GM13976 (cell line): Measurements from ENCODE around the gene BACH2.
A peak's percentile ranks its signal among the peaks of the same experiment; 100 is the strongest.

ENCODE experiments used
- DNase-seq: peaks from one replicate; pipeline ENCODE4 v3.0.0; 2012; ENCODE audit warnings: low spot score
- in situ Hi-C: fragments of 300-500 bp; cut with MboI; formaldehyde crosslinking; loops from one replicate; pipeline ENCODE4 v1.12.0; 2022; ENCODE audit warnings: low sequenced_read_pairs, mixed read lengths, inconsistent platforms; ENCODE audit not compliant: unreplicated experiment
- TF ChIP-seq, protein P1 (sequence below): IDR thresholded peaks from 2 replicates; pipeline ENCODE4 v1.5.1; 2012; ENCODE audit warnings: borderline replicate concordance, mild to moderate bottlenecking; ENCODE audit not compliant: insufficient read depth; ENCODE audit errors: extremely low read depth, missing control alignments, control extremely low read depth

Gene BACH2

DNA sequence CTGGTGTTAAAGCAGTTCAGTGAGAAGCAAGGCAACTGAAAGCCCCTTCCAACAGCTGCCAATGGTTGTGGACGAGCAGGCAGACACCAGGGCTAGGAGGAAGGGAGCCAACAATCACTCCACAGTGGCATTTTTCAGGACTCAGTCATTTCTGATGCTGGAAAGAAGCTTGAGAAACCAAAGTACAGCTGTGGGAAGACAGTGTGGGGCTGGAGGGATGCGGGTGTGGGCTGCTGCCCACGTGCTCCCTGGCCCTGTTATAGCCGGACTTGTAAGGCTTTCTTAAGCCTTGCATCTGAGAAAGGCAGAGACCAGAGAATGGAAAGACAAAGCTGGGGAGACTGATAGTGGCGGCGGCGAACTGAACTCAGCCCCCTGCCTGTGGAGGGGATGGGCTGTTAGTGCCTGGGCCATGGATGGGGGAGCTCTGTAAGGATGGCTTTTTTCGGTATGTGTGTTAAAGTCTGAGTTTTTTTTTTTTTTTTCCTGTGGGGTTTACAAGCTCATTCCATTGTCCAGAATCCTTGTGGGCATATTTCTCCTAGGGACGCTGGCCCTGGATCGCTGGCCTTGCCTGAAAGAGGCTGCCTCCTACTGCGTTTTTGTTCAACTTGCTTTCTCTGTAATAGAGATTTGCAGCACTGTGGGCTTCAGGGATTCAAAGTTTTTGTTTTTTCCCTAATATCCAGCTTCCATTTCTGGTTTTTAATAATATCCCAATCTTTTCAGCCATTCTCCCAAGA lies 310.7 kb downstream of the BACH2 start:
- DNase-seq, result no peak
- in situ Hi-C loops, result no loop called here

DNA sequence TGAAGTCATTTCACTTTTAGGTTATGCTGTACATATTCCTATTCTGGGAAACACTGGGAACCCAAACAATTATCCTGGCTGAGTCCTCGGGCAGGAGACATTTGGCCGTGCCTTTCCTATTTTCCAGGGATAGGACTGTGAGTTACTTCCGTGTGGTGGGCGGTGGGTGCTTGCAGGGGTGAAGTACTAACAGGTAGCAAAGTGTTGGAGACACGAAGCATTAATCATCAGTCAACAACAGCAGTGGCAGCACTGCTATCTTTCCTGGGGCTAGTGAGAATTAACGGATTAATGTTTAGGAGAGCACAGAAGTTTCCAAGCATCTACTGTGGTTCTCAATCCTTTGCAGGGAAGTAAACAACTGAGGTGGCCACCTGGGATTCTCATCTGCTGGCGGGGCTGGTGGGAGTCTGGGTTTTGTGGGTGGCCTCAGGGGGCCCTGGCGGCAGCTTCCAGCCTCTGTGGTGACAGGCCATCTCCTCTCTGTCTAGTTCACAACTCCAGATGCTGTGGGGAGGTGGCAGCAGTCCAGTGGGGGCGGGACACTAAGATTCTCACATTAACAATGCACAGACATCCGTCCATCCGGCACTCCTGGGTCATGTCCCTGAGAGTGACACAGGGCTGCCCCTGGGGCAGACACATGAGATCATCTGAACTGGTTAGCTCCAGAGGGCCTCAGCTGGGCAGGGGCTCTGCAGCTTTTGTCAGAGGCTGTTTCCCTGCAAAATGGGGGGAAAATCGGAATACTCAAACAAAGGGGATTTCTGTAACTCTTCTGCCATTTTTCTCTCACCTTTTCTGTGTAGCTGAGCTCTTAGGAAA lies 311.5 kb downstream of the BACH2 start:
- peak; percentile 16 for DNase-seq
- TF ChIP-seq, protein P1, sequence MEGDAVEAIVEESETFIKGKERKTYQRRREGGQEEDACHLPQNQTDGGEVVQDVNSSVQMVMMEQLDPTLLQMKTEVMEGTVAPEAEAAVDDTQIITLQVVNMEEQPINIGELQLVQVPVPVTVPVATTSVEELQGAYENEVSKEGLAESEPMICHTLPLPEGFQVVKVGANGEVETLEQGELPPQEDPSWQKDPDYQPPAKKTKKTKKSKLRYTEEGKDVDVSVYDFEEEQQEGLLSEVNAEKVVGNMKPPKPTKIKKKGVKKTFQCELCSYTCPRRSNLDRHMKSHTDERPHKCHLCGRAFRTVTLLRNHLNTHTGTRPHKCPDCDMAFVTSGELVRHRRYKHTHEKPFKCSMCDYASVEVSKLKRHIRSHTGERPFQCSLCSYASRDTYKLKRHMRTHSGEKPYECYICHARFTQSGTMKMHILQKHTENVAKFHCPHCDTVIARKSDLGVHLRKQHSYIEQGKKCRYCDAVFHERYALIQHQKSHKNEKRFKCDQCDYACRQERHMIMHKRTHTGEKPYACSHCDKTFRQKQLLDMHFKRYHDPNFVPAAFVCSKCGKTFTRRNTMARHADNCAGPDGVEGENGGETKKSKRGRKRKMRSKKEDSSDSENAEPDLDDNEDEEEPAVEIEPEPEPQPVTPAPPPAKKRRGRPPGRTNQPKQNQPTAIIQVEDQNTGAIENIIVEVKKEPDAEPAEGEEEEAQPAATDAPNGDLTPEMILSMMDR, result no peak
- in situ Hi-C loops, result no loop called here

More for the DNA sequence above, 310.7 kb downstream of the BACH2 start:
- TF ChIP-seq, protein P1, result no peak

DNA sequence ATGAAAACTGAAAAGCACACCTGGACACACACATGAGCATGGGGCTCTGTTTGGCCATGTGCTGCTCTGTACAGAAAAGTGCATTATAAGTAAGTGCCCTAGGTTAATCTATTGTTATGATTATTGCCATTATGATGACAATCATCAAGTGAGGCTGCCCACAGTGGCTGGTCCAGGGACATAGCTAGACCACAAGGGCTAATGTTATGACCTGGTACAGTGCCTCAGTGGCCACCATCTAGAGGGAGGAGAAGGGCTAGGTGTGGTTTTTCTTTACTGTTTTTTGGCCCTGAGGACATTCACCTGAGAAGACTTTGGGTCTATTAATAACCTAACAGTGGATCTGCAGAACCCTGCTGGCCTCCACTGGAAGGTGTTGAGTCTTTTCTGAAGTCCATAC lies 316.3 kb downstream of the BACH2 start:
- in situ Hi-C loops, result no loop called here
- no peak for DNase-seq
- TF ChIP-seq, protein P1, result no peak

DNA sequence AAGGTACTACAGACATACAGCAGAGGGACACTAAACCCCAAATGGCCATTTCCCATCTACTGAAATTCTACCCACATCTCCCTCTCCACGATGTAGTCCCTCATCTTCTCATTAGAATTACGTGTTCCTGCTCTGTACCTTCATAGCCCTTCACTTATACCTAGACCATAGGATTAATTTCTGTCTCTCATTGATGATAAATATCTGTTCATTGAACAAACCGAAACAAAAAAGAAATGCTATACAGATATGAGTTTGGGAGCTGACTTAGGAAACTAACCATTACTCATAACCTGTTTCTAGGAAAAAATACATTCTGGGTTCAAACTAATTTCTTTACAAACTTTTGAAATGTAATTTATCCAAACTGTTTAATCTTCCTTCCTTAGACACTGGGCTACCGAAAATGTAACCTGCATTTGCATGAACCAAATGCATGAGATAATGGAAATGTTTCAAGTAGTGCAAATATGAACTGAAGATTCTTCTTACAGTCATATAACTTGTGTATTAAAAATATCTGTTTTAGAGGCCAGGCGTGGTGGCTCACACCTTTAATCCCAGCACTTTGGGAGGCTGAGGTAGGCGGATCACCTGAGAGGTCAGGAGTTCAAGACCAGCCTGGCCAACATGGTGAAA lies 317.0 kb downstream of the BACH2 start:
- DNase-seq, result no peak
- in situ Hi-C loops, result no loop called here
- TF ChIP-seq, protein P1, result no peak

DNA sequence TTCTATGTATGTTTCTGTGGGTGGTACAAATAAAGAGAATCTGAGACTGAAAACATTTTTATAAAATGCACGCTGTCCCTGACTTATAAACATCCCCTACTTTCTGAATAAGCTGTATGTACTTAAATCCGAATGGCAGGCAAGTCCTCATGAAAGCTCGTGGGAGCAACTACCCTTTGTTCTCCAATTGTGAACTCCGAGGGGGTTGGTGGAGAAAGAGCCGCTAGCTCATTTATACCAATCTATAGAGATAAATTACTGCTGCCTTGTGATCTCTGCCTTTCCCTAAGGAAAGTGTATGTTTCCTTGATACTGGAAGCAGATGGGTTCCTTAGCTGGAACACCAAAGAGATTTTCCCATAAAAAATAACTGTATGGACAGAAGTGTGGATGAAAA lies 317.9 kb downstream of the BACH2 start:
- in situ Hi-C loops, result no loop called here
- no peak for DNase-seq
- TF ChIP-seq, protein P1, result no peak
